ENCODE results near the gene CCM2L. TPM values are rescaled to one million over a fixed set of nuclear protein-coding genes. Genes with fewer than 3 reads are reported as not detected.

The CCM2L gene
- total and polyA plus RNA-seq, 9 of the 15 experiments (the other 6 are each of a cell fraction or from before 2014, with no cell fraction given): 0.04 TPM; not detected in 8

GRCh38 chr20:31967830-31968249, 42.4 kb upstream of the CCM2L start, which contains the start of gene XKR7 (continued):
- TF ChIP-seq POLR2H (tag; IDR thresholded peaks at IDR 0.05; ENCODE audit: low read depth) (no peak), TSC22D4 (tag; IDR thresholded peaks at IDR 0.05) (no peak), HNRNPLL (IDR thresholded peaks at IDR 0.05; ENCODE audit: low read depth, low read length, poor library complexity, severe bottlenecking) (no peak), RNF219 (CRISPR knock-in tag; IDR thresholded peaks at IDR 0.05) (no peak), ZNF699 (CRISPR knock-in tag; IDR thresholded peaks at IDR 0.05; ENCODE audit: insufficient replicate concordance) (no peak), ILF3 (IDR thresholded peaks at IDR 0.05; ENCODE audit: borderline replicate concordance) (no peak), ZNF232 (CRISPR knock-in tag; IDR thresholded peaks at IDR 0.05) (no peak)
- TF ChIP-seq, protein P1, sequence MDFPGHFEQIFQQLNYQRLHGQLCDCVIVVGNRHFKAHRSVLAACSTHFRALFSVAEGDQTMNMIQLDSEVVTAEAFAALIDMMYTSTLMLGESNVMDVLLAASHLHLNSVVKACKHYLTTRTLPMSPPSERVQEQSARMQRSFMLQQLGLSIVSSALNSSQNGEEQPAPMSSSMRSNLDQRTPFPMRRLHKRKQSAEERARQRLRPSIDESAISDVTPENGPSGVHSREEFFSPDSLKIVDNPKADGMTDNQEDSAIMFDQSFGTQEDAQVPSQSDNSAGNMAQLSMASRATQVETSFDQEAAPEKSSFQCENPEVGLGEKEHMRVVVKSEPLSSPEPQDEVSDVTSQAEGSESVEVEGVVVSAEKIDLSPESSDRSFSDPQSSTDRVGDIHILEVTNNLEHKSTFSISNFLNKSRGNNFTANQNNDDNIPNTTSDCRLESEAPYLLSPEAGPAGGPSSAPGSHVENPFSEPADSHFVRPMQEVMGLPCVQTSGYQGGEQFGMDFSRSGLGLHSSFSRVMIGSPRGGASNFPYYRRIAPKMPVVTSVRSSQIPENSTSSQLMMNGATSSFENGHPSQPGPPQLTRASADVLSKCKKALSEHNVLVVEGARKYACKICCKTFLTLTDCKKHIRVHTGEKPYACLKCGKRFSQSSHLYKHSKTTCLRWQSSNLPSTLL (IDR thresholded peaks at IDR 0.05): no peak

Measured in K562 (cell line).